ENCODE measurements around the gene MICAL3. TPM values are rescaled to one million over a fixed set of nuclear protein-coding genes. Genes with fewer than 3 reads are reported as not detected.

Gene MICAL3
- polyA plus RNA-seq, 3 donors: 24.6 to 46.6 (median 46.0) TPM

DNA sequence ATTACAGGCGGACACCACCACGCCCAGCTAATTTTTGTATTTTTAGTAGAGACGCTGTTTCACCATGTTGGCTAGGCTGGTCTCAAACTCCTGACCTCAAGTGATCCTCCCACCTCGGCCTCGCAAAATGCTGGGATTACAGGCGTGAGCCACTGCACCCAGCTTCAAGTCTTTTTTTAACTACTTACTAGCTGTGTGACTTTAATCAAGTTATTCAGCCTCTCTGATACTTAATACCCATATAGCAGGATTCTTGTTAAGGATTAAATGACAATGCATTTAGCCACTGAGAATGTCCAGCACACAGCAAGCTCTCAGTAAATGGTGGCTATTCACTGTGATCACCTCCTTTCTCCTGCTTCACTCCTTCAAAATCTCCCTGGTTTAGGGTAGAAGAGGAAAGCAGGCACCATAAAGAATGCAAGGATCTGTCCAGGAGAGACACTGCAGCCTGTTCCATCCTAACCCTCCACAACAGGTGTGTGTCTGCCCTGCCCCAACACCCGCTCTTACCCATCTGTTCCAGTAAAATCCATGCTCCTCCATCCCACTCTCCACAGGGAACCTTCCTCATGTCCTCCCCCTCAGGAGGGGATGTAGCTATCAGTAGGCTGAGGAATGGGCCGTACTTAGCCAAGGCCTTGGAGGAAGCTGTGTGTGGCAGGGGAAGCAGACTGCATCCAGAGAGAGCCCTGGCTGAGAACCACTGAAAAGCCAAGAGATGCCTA lies 69.3 kb downstream of the MICAL3 start:
- no peak for DNase-seq

DNA sequence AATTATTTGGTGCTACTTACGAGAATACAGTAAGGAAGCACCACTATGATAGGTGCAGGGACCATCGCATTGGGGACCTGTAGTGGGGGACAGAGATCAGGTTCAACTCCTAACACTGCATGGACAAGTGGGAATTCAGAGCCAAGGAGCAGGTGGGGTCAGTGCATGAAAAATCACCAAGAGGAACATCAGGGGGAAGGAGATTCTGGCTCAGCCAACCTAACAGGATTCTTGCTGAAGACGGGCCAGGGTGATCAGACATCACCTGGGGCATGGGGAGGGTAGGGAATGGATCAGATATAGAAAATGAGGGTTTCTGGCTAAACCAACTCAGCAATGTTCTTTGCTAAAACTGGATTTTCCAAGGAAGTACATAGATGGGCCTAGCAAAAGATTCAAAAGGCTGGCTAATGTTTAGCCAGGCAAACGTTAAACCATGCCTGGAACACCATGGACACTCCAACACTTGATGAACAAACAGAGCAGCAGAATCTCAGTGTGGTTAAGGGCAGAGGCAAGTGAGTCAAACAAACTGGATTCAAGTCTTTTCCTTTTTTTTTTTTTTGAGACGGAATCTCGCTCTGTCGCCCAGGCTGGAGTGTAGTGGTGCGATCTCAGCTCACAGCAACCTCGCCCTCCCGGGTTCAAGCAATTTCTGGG lies 70.0 kb downstream of the MICAL3 start:
- DNase-seq: no peak

DNA sequence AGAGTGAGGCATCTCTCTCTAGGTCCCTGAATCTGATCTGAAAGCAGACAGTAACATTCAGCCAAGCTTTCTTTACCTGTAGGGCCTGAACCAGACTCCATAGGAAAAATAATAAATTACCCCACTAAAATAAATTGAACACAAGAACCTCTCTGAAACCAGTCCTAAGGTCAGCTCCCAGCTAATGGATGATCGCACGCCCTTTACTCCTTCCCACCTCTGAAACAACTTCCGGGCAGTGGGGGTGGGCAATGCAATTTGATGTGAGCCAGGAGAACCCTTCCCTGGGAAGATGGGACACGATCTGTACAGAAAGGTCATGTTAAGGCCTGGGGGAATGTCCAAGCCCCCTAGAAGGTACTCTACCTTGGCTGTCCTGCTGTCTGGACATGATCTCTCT lies 71.2 kb downstream of the MICAL3 start:
- DNase-seq: no peak

DNA sequence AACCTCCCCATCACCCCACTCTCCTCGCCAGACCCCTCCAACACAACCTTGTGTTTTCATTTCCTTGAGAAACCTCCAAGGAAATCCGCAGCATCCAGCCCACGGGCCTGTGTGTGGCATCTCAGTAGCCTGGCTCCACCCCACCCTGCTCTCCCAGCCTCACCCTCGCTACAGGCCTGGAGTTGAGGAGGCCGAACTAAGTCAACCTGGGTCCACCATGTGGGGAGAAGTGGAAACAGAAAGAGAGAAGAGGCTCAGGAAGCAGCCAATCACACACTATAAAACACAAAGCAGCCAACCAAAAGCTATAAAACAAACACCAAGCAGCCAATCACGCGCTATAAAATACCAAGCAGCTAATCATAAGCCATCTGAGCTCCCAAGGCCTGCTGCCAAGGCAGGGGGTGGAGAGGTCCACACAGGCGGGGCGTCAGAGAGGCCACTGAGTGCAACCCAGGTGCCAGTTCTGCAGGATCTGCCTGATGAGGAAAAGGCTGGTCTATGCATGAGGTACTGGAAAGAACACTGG lies 72.0 kb downstream of the MICAL3 start:
- no peak for DNase-seq

DNA sequence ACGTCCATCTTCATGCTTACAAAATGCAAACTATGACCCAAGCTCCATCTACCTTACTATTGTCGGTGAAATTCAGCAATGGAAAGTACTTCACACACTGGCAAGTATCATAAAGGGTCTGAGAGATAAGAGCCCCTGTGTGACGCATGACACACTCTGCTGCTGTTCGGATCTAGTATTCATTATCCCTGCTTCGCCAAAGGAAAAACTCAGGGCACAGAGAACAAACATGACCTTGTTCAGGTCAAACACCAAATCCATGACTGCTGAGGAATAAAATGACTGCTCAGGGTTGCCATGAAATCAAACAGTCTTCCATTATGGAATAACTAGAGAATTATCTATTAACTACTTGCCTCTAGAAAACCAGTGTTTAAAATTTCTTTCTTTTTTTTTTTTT lies 73.0 kb downstream of the MICAL3 start:
- DNase-seq: no peak

DNA sequence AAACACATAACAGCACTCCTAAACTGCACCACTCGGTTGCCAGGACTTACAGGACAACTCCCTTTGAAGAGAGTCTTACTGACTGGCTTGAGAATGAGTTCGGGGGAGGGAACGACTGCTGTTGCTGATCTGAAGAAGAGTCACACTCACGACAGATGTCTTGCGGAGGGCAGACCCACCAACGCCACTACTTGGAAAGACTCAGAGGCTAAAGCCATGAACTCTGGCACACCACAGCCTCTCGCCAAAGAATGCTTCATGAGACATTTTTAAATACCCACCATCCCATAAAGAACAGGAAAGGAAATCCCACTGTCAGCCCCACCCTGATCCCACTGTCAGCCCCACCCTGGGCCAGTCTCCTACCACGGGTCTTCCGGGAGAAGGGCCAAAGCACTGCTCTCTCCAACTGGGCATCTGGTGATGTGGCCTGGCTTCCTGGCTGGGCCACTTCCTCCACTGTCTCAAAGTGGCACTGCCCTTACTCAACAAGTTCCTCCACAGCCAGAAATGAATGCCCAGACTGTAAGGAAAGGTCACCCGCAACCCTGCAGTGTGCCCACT lies 73.6 kb downstream of the MICAL3 start:
- no peak for DNase-seq

DNA sequence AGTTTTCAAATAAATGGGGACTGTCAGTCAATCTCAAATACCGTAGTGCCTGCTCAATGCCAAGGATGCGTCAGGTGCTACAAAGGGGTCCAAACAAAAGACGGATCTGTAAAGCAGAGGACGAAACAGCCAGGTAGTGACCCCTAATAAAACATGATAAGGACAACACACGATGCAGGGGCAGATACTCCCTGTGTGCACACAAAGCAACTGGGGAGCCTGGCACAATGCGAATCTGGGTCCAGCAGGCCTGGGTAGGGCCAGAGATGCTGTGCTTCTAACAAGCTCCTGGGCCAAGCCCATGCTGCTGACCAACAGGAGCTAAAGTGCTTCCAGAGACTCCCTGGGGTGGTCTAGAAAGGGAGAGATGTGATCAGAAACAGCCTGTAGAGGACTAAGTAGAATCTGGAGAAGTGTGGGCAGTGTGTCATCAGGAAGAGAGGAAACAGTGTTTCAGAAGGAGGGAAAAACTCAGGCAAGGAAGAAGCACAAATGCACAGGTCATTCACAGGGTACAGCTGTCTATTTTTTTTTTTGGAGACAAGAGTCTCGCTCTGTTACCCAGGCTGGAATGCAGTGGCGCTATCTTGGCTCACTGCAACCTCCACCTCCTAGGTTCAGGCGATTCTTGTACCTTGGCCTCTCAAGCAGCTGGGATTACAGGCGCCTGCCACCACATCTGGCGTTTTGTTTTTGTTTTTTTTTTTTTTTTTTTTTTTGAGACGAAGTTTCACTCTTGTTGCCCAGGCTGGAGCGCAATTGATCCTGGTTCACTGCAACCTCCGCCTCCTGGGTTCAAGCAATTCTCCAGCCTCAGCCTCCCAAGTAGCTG lies 74.5 kb downstream of the MICAL3 start:
- DNase-seq: no peak

DNA sequence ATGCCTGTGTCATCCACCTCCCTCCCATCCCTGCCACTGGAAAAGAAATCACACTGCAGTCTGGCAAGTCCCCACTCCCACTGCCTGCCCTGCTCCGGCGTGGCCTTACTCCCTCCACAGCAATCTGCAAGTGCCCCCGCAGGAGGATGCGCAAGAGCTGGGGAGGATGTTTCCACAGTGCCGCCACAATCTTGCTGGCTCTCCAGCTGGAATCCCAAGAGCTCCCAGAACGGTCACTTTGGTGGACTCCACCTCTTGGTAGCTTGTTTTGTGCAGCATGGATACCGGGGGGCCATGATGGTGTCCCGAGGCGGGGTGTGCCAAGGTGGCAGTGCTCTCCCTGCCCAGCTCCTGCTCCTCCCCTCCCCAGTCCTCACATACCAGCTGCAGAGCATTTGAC lies 76.3 kb downstream of the MICAL3 start:
- DNase-seq: no peak

DNA sequence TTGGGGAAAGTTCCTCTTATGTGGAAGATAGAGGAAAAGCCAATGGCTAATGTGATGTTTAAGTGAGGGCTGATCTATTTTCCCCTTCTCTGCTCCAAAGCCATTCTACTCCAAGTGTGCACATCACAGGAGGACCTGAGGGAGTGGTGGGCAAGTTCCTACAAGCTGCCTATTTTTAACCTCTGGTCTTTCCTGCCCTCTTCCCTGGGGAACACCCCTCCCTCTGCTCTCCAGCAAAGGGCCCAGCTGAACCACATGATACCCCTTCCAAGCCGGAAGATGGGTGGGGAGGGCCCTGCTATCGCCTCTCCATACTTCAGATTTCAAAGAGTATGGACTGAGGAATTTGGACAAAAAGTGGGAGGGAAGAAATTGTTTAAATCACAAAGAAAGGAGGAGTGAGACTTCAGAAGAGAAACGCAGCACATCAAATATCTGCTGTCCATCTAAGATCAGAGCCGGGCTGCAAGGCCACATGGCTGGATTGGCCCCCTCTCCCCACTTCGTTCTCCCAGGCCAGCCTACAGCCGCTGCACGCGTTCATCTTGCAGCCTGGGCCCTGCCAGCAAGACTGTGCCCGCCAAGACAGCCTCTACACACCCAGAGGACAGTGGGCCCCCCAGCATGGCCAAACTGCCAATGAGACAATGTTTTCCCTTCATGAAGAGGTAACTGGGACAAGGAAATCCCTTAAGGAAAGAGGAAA lies 77.5 kb downstream of the MICAL3 start:
- DNase-seq: no peak

DNA sequence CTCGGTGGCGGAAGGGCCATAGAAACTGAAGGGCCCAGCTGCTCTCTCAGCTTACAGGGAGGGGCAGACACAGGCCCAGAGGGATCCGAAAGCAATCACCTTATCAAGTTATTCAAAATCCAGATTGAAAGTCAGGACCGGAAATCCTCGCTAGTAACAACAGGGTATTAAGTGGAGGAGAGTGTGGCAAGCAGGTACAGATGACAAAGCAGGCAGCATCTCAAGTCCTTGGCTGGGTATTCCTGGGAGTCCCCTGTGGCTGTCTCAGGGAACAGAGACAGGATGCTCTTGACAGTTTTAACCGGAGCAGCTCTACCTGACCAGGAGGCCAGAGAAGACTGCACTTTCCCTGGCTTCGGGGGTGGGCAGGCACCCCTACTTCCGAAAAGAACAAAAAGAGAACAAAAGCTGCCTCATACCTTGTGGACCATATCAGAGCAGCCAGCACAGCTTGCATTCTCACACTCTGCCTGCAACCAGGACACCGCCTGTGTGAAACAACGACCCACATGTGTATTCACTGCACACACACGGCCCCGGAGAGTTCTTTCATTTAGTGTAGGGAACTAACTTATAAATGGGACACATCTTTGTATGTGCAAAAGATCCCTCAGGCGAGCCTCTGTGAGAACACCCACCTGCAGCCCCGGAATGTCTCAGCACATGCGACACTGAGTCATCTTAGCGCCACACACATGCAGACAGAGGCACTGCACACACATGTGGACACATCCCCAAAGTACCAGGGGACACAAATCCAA lies 78.3 kb downstream of the MICAL3 start:
- no peak for DNase-seq

DNA sequence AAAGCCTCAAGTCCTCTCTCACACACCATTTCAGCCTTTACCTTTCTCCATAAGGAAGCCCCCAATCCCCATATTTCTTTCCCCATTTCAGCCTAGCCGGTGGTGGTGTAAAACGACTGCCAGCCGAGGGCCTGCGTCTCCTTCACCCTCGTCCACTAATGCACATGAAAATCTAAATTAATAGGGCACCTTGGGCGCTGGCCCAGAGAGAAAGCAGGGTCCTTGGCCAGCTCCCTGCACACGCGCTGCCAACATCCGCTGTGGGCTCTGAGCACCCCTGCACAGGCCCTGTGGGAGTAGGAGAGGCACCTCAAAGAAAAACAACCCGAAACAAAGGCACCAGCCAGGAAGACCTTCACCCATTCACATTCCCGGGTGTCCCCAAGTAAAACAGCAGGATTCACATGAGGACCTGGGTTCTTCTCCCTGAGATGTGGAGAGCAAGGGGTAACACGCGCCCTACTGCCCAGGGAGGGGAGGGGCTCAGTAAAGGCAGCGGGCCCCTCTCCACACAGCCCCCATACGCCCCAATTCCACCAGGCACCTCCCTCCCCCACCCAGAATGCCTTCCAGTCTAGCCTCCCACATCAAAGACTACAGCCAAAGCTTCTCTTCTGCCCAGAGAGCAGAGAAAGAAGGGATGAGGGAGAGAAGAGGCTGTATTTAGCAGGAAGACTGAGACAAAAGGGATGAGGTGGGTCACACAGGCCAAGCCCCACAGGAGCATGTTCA lies 79.0 kb downstream of the MICAL3 start:
- no peak for DNase-seq

DNA sequence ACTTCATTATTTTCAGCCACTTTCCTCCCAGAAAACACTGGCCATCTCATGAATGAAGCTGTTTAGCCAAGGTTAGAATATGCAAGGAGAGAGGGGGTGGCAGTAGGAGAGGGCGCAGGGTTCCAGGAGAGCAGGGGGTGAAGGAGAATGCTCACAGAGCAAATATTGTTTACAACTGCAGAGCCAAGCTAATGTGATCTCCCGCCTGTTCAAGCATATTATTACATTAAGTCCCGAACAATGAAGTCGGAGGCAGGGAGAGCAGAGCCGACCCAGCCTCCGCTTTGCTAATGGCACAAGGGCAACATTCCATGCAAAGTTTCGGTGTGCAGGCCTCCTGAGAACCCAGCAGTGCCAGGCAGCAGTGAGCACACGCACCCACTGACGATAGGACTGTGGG lies 80.1 kb downstream of the MICAL3 start:
- no peak for DNase-seq

DNA sequence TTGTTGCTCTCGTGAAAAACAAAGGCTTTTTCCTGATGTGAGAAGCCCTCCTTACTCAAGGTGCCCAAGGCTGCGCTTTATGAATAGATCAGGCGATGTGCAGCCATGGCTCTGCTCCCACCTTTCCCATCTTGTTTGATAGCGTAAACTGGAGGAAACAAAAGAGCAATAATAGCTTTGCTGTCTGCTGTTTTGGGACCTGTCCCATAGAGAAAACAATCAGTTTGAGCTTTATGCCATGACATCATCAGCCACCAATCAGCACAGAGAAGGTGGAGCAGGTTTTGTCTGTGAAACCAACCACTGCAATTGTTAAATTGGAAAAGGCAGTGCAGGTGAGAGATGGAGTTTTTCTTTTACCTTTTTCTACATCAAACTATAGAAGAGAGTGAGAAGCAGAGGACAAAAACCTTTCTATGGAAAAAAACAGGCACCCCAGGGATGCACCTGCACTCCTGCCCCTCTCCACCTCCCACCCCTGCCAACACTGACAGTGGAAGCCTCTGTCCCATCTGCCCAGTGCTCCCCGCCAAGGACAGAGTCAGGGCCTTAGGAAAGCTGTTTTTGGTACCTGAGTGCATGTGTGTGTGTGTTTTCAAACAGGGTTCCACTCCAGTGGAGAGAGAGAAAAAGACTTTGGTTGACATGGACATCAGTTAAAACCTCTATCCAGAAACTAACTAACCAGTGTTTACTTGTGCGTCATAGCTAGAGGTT lies 80.7 kb downstream of the MICAL3 start:
- DNase-seq: no peak

DNA sequence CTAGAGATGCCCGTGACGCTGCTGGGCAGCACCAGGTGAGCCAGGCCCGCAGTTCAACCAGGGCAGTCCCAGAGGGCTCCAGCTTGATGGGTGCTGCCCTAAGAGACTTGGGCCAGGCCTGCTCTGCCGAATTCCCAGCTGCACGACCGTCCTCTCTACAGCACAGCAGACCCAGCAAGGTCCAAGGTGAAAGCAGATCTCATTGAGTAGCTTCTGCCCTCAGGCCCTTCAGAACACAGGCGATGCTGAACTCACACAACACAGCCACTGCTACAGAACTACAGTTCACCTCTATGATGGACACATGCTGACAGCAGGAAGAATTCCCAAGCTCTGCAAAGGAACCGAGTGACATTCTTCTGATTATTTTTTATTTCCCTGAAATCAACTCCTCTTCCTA lies 81.6 kb downstream of the MICAL3 start:
- DNase-seq: no peak

DNA sequence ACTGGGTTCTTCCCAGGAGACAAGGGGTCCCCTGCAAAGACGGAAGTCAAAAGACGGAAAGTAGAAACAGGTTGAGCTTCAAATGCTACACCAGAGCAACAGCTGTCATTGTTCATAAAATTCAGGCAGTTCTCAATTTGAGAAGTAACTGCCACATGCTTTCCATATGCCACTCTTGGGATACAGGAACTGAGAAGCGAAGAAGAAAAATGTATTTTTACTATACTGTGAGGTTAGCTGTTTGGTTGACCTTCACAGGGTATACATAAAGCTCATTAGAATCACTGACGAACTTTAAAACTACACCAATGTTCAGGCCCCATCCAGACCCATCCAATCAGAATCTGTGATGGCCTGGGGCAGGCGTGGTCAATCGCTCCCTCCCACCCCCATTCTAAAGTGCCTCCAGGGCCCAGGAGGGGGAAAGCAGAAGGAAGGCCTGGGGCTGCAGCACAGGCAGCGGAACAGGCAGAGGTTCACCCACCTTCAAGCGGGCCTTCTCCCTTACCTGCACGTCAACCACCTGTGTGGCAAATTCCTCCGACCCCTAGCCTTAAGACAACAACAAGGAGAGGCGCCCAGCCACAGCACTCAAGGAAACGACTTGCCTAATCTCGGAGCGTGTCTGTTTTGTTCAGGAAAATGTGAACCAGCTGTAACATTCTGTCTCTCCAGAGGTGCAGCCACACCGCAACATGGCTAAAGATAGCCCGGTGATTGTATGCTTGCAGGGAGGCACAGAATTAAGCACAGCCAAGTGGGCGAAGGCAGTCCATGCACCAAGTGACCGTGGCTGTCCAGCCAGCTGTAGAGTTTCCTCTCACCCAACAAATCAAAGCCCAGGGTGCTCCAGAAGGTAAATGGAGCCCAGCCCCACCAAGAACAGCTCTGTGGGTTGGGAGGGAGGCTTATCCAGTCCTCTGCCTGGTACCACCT lies 82.6 kb downstream of the MICAL3 start:
- no peak for DNase-seq

DNA sequence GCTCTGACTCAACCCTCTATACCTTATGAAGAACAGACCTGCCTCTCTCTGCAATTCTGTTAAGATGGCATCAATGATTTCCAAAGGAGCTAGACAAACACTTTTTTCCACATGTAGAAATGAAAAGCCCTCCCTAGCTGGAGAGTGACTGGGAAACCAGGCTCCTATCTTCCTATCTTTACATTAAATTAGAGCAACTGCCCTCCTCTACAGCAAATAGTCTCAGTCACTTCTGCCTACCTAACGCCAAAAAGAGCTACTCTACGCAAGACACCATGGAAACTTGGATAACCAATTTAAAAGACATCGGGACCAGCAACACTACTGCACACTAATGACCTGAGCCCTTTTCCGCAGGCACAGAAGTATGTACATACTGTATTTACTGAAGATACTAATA lies 84.8 kb downstream of the MICAL3 start:
- DNase-seq: no peak

DNA sequence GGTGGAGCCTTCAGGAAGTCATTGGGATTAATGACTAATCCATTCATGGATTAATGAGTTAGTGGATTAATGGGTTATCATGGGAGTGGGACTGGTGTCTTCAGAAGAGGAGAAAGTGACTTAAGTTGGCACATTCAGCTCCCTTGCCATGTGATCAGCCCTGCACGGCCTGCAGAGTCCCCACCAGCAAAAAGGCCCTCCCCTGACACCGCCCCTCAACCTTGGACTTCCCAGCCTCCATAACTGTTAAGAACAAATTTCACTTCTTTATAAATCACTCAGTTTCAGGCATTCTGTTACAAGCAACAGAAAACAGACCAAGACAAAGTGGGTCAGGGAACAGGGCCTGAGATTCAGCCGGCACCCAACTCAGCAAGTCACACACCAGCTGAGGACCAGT lies 85.3 kb downstream of the MICAL3 start:
- DNase-seq: no peak

DNA sequence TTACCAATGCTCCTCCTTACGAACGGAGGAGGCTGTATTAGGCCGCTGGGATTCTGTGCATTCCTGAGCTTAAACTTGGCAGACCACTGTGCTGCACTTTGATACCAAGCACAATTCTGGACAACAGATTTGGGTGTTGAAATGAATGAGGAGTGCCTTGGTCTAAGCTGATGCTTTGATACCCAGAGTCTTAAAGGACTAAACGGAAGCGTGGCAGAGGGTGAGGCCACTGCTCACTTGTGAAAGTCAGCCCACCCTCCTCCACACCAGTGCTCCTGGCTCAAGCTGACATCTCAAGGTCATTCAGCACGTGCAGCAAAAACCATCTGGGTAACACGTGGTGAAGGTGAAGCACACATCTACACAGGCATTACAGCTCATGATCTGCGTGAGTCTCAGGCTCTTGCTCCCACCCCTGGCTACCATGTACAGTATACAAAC lies 85.9 kb downstream of the MICAL3 start:
- DNase-seq: no peak
